Neural progenitor cell (in vitro differentiated cells): ENCODE data around the gene LCE1E.

Experiments
- EZH2 ChIP-seq: fragments of 200-600 bp; sonication (generic); IDR thresholded peaks from 2 replicates; pipeline ENCODE4 v1.6.1; 2017; ENCODE audit warnings: antibody characterized with exemption, mild to moderate bottlenecking, moderate library complexity
- TF ChIP-seq, protein P1 (sequence below): fragments of 200-600 bp; sonication (generic); IDR thresholded peaks from 2 replicates; pipeline ENCODE4 v1.5.1; 2017; ENCODE audit warnings: antibody characterized with exemption, mild to moderate bottlenecking

DNA sequence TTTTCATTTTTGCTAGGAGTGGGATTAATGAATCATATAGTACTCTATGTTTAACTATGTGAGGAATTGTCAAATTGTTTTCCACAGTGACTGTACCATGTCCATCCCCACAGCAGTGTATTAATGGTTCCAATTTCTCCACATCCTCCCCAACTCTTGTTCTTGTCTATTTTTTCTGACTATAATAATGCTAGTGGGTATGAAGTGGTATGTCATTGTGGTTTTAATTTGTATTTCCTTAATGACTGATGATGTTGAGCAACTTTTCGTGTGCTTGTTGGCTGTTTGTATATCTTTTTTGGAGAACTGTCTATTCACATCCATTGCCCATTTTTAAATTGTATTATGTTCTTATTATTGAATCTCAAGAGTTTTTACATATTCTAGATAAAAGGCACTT, 38.2 kb upstream of the LCE1E start:
- TF ChIP-seq, protein P1, sequence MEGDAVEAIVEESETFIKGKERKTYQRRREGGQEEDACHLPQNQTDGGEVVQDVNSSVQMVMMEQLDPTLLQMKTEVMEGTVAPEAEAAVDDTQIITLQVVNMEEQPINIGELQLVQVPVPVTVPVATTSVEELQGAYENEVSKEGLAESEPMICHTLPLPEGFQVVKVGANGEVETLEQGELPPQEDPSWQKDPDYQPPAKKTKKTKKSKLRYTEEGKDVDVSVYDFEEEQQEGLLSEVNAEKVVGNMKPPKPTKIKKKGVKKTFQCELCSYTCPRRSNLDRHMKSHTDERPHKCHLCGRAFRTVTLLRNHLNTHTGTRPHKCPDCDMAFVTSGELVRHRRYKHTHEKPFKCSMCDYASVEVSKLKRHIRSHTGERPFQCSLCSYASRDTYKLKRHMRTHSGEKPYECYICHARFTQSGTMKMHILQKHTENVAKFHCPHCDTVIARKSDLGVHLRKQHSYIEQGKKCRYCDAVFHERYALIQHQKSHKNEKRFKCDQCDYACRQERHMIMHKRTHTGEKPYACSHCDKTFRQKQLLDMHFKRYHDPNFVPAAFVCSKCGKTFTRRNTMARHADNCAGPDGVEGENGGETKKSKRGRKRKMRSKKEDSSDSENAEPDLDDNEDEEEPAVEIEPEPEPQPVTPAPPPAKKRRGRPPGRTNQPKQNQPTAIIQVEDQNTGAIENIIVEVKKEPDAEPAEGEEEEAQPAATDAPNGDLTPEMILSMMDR: no peak
- no peak for TF ChIP-seq EZH2
